ENCODE data around the gene NDC80.

GRCh38 chr18:2535419-2535910 lies 35.9 kb upstream of the NDC80 start:
- TF ChIP-seq CTCF (IDR thresholded peaks at IDR 0.05) (no peak), POLR2A (IDR thresholded peaks at IDR 0.05) (no peak)

Measured in right lobe of liver (tissue), 4 donors.